ENCODE results near the gene PUM1.
"Not testable (repeated sequence)": the region's sequence is repeated elsewhere in the genome, so short reads cannot be mapped to it uniquely, and the experiment has no call there.

Gene PUM1

GRCh38 chr1:30948278-30948677, 117.2 kb downstream of the PUM1 start:
- DNase-seq (ENCODE audit: low spot score): no peak
- in situ Hi-C loops (cut with MboI; ENCODE audit: low sequenced_read_pairs, unreplicated experiment): no loop called here
- TF ChIP-seq, protein P1, sequence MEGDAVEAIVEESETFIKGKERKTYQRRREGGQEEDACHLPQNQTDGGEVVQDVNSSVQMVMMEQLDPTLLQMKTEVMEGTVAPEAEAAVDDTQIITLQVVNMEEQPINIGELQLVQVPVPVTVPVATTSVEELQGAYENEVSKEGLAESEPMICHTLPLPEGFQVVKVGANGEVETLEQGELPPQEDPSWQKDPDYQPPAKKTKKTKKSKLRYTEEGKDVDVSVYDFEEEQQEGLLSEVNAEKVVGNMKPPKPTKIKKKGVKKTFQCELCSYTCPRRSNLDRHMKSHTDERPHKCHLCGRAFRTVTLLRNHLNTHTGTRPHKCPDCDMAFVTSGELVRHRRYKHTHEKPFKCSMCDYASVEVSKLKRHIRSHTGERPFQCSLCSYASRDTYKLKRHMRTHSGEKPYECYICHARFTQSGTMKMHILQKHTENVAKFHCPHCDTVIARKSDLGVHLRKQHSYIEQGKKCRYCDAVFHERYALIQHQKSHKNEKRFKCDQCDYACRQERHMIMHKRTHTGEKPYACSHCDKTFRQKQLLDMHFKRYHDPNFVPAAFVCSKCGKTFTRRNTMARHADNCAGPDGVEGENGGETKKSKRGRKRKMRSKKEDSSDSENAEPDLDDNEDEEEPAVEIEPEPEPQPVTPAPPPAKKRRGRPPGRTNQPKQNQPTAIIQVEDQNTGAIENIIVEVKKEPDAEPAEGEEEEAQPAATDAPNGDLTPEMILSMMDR (IDR thresholded peaks at IDR 0.05; ENCODE audit: borderline replicate concordance, control extremely low read depth, extremely low read depth, insufficient read depth, missing control alignments): no peak

GRCh38 chr1:30947212-30947611, 118.3 kb downstream of the PUM1 start:
- TF ChIP-seq, protein P1 (IDR thresholded peaks at IDR 0.05; ENCODE audit: borderline replicate concordance, control extremely low read depth, extremely low read depth, insufficient read depth, missing control alignments): no peak
- in situ Hi-C loops (cut with MboI; ENCODE audit: low sequenced_read_pairs, unreplicated experiment): no loop called here
- no peak for DNase-seq (ENCODE audit: low spot score)

GRCh38 chr1:30942326-30942963, 123.1 kb downstream of the PUM1 start:
- TF ChIP-seq, protein P1 (IDR thresholded peaks at IDR 0.05; ENCODE audit: borderline replicate concordance, control extremely low read depth, extremely low read depth, insufficient read depth, missing control alignments): no peak
- in situ Hi-C loops (cut with MboI; ENCODE audit: low sequenced_read_pairs, unreplicated experiment): no loop called here
- DNase-seq (ENCODE audit: low spot score): no peak

- TF ChIP-seq, protein P1 (IDR thresholded peaks at IDR 0.05; ENCODE audit: borderline replicate concordance, control extremely low read depth, extremely low read depth, insufficient read depth, missing control alignments): no peak
- no peak for DNase-seq (ENCODE audit: low spot score)
- in situ Hi-C loops (cut with MboI; ENCODE audit: low sequenced_read_pairs, unreplicated experiment): no loop called here
Observed at GRCh38 chr1:30940541-30940940, 125.0 kb downstream of the PUM1 start.

DNA sequence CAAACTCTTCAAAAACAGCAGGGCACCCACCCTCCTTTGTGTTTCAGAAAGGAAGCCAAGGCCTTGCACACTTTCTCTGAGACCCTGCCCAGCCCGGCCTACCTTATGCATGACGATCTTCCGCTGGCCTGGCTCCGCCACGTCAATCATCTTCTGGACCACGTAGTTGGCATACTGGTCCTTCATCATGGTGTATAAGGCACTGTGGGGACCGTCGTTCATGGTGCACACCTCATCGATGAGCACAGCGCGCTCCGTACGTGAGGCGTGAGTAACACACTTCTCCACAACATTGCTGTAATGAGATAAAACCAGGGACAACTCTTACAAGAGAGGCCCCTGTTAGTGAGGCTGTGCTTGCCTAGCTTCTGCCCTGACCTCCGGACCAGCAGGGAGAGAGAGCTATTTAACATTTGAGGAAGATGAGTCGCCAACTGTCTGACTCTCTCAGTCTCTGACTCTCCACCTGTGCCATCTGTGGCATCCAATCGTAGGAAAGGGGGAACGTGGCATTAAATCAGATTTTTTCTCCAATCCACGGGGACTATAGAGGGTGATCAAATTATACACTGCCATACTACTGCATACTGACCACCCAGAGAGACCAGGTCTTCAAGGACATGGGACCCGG, 128.9 kb downstream of the PUM1 start:
- DNase-seq (ENCODE audit: low spot score): no peak
- TF ChIP-seq, protein P1 (IDR thresholded peaks at IDR 0.05; ENCODE audit: borderline replicate concordance, control extremely low read depth, extremely low read depth, insufficient read depth, missing control alignments): no peak
- in situ Hi-C loops (cut with MboI; ENCODE audit: low sequenced_read_pairs, unreplicated experiment): no loop called here

DNA sequence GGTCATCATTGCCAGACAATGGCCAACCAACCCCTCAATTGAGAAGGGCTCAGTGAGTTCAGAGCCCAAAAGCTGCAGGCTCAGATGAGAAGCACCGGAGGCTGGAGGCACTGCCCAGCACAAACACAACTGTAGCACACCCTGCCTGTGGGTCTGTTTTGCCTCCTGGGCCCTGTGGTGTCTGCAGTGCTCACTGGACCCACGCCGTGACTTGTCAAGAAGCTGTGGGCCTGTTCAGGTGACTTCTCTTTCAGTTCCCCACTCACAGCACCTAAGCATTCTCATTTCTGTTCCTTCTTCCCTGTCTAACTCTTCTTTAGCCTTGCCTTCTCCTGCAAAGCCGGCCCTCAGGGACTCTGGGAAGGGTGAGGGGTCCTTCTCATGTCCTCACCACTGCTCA, 129.8 kb downstream of the PUM1 start:
- in situ Hi-C loops (cut with MboI; ENCODE audit: low sequenced_read_pairs, unreplicated experiment); DNase-seq (ENCODE audit: low spot score): not testable (repeated sequence)

DNA sequence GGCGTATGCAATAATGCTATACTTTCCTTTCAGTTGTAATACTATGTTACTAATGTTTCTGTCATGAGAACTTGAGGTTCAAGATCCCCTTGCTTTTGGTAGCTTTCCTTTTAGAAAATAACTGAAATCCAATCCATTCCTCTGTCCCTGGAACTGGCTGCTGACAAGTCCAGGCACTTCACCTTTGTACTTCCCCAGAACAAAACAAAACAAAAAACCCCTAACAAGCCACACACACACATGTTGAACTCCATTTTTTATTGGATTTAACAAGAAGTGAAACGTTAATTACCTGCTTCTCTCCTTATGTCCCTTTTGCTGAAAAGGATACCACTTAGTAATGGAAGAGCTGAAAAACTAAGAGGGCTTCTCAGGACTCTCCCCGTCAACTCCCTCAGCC, 130.9 kb downstream of the PUM1 start:
- DNase-seq (ENCODE audit: low spot score): no peak
- TF ChIP-seq, protein P1 (IDR thresholded peaks at IDR 0.05; ENCODE audit: borderline replicate concordance, control extremely low read depth, extremely low read depth, insufficient read depth, missing control alignments): no peak
- in situ Hi-C loops (cut with MboI; ENCODE audit: low sequenced_read_pairs, unreplicated experiment): no loop called here

Measured in GM13976 (cell line).